ENCODE results near the gene SEPTIN6. TPM values are rescaled to one million over a fixed set of nuclear protein-coding genes. Genes with fewer than 3 reads are reported as not detected.

The SEPTIN6 gene
- total and polyA plus RNA-seq, 5 donors from 2014 or later = 144 to 290 (median 201) TPM

DNA sequence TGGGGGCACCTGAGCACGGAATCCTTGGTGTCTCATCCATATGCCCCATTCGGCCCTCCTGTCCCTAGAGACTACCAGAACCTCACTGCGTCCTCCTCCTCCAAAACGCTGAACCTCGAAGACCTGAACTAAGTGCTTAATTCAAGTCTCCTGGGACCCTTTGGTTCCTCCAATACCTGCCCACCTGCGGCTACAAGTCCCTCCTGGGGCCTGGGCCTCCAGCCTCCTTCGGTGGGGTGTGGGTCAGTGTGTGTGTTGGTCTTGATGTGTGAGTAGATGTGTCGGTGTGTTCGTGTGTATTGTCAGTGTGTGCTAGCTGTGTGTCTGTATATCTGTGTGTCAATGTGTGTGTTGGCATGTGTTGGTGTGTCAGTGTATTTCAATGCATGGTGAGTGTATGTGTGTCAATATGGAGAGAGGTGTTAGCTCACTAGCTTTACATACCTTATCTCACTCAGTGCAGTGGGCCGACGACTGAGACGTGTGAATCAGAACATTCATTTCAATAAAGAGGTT is 2.6 kb upstream of the SEPTIN6 start:
- Histone ChIP-seq H3K4me1 (ENCODE audit: control insufficient read depth, insufficient read depth, low read length, poor library complexity, severe bottlenecking) (peaks cover 7% of the 10 kb centered on the region), H3K27ac (ENCODE audit: insufficient read depth, low read length, poor library complexity, severe bottlenecking) (no peak overlapping the region), H3K4me3 (ENCODE audit: low read depth, low read length) (no peak overlapping the region), H3K27me3 (ENCODE audit: control insufficient read depth, insufficient read depth, low read length) (no peaks in the 10 kb centered on the region), H3K9me3 (ENCODE audit: control insufficient read depth in 2 of 2, low read length in 2 of 2) (no peaks in the 10 kb centered on the region), H3K36me3 (ENCODE audit: control insufficient read depth, insufficient read depth, low read length) (no peaks in the 10 kb centered on the region)
- Mint-ChIP-seq H3K36me3 (no peaks in the 10 kb centered on the region), H3K27ac (peak overlapping the region in 2 of 3 donors; percentile 73 to 90), H3K27me3 (peaks cover 7% of the 10 kb centered on the region), H3K4me1 (peaks cover 0 to 35% (median 7%) of the 10 kb centered on the region in 4 donors), H3K4me3 (peak overlapping the region in 3 of 4 donors; percentile 17 to 85 (median 37)), H3K9me3 (no peaks in the 10 kb centered on the region)
- DNase-seq (no peak), ATAC-seq (ENCODE audit: low read depth in 2 of 2) (no peak)

DNA sequence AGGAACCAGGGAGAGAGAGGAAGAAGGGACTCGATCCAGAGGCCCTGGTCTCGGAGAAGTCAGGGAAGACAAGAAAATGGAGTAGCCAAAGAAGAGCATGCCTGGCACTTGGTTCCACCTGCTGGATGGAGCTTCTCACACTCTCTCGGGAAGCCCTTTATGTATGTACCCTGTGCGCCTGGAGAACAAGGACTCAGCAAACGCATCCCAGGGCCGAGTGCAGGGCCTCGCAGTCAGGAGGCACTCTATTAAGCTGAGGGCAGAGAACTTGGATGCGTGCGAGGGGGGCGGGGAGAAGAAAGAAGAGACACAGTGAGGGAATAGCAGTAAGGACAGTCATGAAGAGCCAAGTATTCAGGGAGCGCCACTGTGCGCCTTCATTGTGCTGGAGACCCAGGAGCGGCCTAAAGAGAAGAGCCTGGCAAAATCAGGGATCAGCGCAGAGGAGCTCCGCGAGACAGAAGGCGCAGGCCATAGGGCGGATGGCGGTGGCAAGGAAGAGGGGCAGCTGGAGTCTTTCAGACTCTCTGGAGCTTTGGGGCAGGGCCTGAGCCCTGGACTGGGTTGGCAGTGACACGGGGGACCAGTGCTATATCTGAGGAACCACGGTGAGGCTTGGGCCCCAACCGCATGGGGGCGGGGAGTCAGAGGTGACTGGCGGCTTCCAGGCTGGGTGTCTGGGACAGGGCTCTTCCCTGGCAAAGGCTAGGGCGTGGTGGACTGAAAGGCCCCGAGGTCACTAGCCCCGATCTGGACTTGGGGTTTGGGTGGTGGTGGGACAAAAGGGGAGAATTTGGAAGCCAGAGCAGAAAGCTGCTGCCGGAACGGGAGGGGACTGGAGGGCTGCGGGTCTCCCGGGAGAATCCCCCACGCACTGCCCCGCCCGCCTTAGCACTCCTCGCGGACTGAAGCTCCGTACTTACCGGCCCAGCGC is 1.9 kb upstream of the SEPTIN6 start:
- H3K9me3 Mint-ChIP-seq = no peaks in the 10 kb centered on the region
- Histone ChIP-seq H3K36me3 (ENCODE audit: control insufficient read depth, insufficient read depth, low read length) (no peaks in the 10 kb centered on the region), H3K9me3 (ENCODE audit: control insufficient read depth in 2 of 2, low read length in 2 of 2) (no peaks in the 10 kb centered on the region), H3K27me3 (ENCODE audit: control insufficient read depth, insufficient read depth, low read length) (no peaks in the 10 kb centered on the region), H3K4me1 (ENCODE audit: control insufficient read depth, insufficient read depth, low read length, poor library complexity, severe bottlenecking) (peaks cover 7% of the 10 kb centered on the region), H3K27ac (ENCODE audit: insufficient read depth, low read length, poor library complexity, severe bottlenecking) (no peak overlapping the region), H3K4me3 (ENCODE audit: low read depth, low read length) (no peak overlapping the region)
- H3K27me3 Mint-ChIP-seq = peaks cover 7% of the 10 kb centered on the region
- peaks cover 2% of the 10 kb centered on the region for H3K36me3 Mint-ChIP-seq
- H3K4me1 Mint-ChIP-seq = peaks cover 0 to 40% (median 9%) of the 10 kb centered on the region in 4 donors
- peak overlapping the region; percentile 52 to 98 (median 80) for H3K4me3 Mint-ChIP-seq
- DNase-seq (no peak), ATAC-seq (ENCODE audit: low read depth in 2 of 2) (no peak)
- no peak overlapping the region for H3K27ac Mint-ChIP-seq

DNA sequence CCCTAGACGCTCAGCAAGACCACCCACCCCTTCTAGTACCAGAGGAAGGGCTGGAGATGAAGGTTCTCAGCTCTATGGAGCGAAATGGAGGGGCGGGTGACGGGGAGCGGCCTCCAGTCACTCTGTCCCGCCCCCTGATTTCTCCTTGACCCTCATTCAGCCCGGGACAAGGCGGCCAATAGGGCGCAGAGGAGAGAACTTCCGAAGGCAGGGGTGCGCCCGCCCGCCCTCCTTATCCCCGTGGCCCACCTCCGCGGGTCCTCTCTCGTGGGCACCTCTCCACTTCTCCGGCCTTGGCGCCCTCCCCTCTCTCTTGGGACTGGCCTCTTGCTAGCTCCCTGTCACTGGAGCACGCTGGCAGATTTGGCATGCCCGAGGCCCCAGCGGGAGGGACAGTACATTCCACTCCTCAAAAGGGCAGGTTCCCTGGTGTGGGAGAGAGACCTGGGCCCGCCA is 1.1 kb upstream of the SEPTIN6 start:
- no peaks in the 10 kb centered on the region for H3K36me3 ChIP-seq (ENCODE audit: control insufficient read depth, insufficient read depth, low read length)
- Mint-ChIP-seq H3K4me1 (peaks cover under 1 to 49% (median 12%) of the 10 kb centered on the region in 4 donors), H3K36me3 (peaks cover 3% of the 10 kb centered on the region), H3K27me3 (peaks cover 7% of the 10 kb centered on the region), H3K27ac (peak overlapping the region in 2 of 3 donors; percentile 52 to 93), H3K4me3 (peak overlapping the region; percentile 92 to 98 (median 96)), H3K9me3 (no peaks in the 10 kb centered on the region)
- ATAC-seq (ENCODE audit: low read depth in 2 of 2) (no peak), DNase-seq (no peak)
- H3K9me3 ChIP-seq (ENCODE audit: control insufficient read depth in 2 of 2, low read length in 2 of 2) = no peaks in the 10 kb centered on the region
- peak overlapping the region; percentile 97 for H3K27ac ChIP-seq (ENCODE audit: insufficient read depth, low read length, poor library complexity, severe bottlenecking)
- no peak overlapping the region for H3K4me3 ChIP-seq (ENCODE audit: low read depth, low read length)
- H3K4me1 ChIP-seq (ENCODE audit: control insufficient read depth, insufficient read depth, low read length, poor library complexity, severe bottlenecking) = peaks cover 12% of the 10 kb centered on the region
- H3K27me3 ChIP-seq (ENCODE audit: control insufficient read depth, insufficient read depth, low read length) = no peaks in the 10 kb centered on the region

DNA sequence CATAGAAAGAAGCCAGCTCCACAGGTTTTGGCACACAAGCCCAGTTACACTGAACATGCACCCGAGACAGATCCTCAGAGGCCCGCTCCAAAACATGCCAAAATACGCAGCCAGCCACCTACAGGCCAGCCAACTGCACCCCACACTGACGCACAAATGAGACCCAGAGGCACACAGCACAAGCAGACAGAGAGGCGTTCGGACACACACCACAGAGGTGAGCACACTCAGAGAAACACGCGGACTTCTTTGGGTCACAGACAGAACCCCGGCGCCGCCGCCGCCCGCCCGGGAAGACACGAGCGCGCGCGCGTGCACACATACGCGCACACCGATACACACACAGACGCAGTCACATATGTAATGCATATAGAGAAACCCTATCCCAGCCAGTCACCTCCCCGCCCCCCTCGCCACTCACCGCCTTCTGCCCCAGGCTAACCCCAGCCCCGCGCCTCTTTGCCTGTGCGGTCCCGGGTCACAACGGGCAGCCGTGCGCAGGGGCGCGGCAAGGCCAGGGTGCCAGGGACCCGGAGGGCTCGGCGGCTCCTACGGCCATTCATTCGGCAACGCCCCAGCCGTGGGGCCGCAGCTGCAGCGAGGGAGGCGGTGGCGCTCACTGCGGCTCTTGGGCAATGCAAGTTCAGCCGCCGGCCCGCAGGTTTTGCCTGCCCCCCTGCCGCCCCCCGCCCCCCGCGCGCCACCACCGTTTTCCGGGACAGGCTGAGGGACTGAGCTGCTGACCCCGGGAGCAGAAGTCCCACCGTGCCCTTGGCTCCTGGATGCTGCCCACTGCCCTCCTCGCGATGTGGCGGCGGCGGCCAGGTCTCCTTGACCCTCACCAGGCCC is 553 bp downstream of the SEPTIN6 start:
- H3K4me1 ChIP-seq (ENCODE audit: control insufficient read depth, insufficient read depth, low read length, poor library complexity, severe bottlenecking) = peaks cover 22% of the 10 kb centered on the region
- Mint-ChIP-seq H3K4me3 (peak overlapping the region; percentile 92 to 100 (median 98)), H3K4me1 (peaks cover 13 to 59% (median 23%) of the 10 kb centered on the region in 4 donors), H3K9me3 (no peaks in the 10 kb centered on the region), H3K27ac (peak overlapping the region; percentile 98), H3K27me3 (peaks cover 7% of the 10 kb centered on the region), H3K36me3 (peaks cover 3% of the 10 kb centered on the region)
- peak overlapping the region; percentile 97 for H3K27ac ChIP-seq (ENCODE audit: insufficient read depth, low read length, poor library complexity, severe bottlenecking)
- ATAC-seq (ENCODE audit: low read depth in 2 of 2) (peak; percentile 38 to 44), DNase-seq (peak; percentile 49 to 82 (median 81))
- no peaks in the 10 kb centered on the region for H3K27me3 ChIP-seq (ENCODE audit: control insufficient read depth, insufficient read depth, low read length)
- no peaks in the 10 kb centered on the region for H3K9me3 ChIP-seq (ENCODE audit: control insufficient read depth in 2 of 2, low read length in 2 of 2)
- peak overlapping the region; percentile 94 for H3K4me3 ChIP-seq (ENCODE audit: low read depth, low read length)
- no peaks in the 10 kb centered on the region for H3K36me3 ChIP-seq (ENCODE audit: control insufficient read depth, insufficient read depth, low read length)

DNA sequence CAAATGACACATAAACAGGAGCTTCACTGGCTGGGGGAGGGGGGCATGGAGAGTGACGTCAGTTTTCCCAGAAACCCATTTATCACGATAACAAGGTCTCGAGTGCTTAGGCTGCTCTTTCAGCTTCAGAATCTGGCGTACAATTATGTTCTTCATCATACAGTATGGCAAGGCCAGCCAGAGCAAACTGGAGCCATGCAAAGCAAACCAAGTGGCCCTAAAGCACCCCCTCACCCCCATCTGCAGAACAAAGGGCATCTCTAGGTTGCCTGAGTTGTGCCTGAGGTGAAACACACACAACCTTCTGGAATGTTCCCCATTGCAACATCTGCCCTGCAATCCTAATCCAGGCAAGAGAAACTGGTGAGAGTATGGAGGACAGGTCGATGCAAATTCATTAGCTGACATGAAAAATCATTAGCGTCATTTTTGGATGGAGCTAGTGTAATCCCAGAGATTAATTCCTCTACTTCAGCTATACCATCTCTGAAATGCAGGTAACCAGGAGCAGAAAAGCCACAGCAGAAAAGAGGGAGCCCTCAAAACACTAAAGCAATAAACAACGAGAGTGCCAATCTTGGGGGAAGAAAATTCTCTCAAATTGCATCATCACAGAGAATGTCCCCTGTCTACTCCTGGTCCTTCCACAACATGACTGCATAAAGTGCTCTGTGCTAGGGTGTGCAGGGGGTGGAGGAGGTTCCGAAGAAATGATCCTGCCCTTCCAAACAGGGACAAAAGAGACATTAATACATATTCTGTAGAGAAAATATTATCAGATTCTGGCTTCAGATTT is 1.8 kb downstream of the SEPTIN6 start:
- Histone ChIP-seq H3K4me3 (ENCODE audit: low read depth, low read length) (peak overlapping the region; percentile 94), H3K4me1 (ENCODE audit: control insufficient read depth, insufficient read depth, low read length, poor library complexity, severe bottlenecking) (peaks cover 35% of the 10 kb centered on the region)
- H3K4me1 Mint-ChIP-seq = peaks cover 17 to 67% (median 31%) of the 10 kb centered on the region in 4 donors

DNA sequence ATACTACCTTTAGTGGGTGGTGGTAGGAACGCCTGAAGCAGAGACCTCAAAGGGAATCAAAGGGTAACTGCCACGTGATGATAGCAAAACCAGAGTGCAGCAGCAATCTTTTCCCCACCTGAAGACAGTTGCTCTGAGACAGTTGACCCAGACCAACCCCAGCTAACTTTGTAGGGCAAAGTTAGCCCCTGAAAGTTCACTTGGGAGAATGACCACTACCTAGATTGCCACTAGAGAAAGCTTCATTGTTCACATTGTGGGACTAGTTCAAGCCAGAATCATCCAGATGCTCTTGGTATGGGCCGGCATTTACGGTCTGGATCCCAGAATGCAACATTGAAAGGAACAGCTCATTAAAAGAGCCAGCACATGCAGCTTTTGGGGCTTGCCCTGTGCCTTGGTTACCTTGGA is 4.1 kb downstream of the SEPTIN6 start:
- Histone ChIP-seq H3K36me3 (ENCODE audit: control insufficient read depth, insufficient read depth, low read length) (no peaks in the 10 kb centered on the region), H3K27ac (ENCODE audit: insufficient read depth, low read length, poor library complexity, severe bottlenecking) (peak overlapping the region; percentile 97), H3K27me3 (ENCODE audit: control insufficient read depth, insufficient read depth, low read length) (no peaks in the 10 kb centered on the region), H3K9me3 (ENCODE audit: control insufficient read depth in 2 of 2, low read length in 2 of 2) (no peaks in the 10 kb centered on the region), H3K4me3 (ENCODE audit: low read depth, low read length) (peak overlapping the region; percentile 68), H3K4me1 (ENCODE audit: control insufficient read depth, insufficient read depth, low read length, poor library complexity, severe bottlenecking) (peaks cover 54% of the 10 kb centered on the region)
- peaks cover 7% of the 10 kb centered on the region for H3K27me3 Mint-ChIP-seq
- ATAC-seq (ENCODE audit: low read depth in 2 of 2) = peak; percentile 22 to 28
- H3K9me3 Mint-ChIP-seq = no peaks in the 10 kb centered on the region
- peaks cover 22 to 75% (median 38%) of the 10 kb centered on the region in 4 donors for H3K4me1 Mint-ChIP-seq
- H3K4me3 Mint-ChIP-seq = peak overlapping the region; percentile 92 to 100 (median 98)
- peak overlapping the region; percentile 97 to 98 (median 98) for H3K27ac Mint-ChIP-seq
- H3K36me3 Mint-ChIP-seq = peaks cover 24% of the 10 kb centered on the region
- DNase-seq = peak; percentile 28 to 85 (median 72)

More for the DNA sequence above, 1.8 kb downstream of the SEPTIN6 start:
- Mint-ChIP-seq H3K36me3 (peaks cover 10% of the 10 kb centered on the region), H3K4me3 (peak overlapping the region; percentile 92 to 100 (median 98)), H3K27ac (peak overlapping the region; percentile 98), H3K27me3 (peaks cover 7% of the 10 kb centered on the region), H3K9me3 (no peaks in the 10 kb centered on the region)
- no peaks in the 10 kb centered on the region for H3K9me3 ChIP-seq (ENCODE audit: control insufficient read depth in 2 of 2, low read length in 2 of 2)
- no peaks in the 10 kb centered on the region for H3K36me3 ChIP-seq (ENCODE audit: control insufficient read depth, insufficient read depth, low read length)
- DNase-seq (peak in 2 of 3 donors; percentile 39 to 94), ATAC-seq (ENCODE audit: low read depth in 2 of 2) (peak; percentile 8 to 17)
- H3K27ac ChIP-seq (ENCODE audit: insufficient read depth, low read length, poor library complexity, severe bottlenecking) = peak overlapping the region; percentile 97
- H3K27me3 ChIP-seq (ENCODE audit: control insufficient read depth, insufficient read depth, low read length) = no peaks in the 10 kb centered on the region
